Measurements from ENCODE around the gene AKR1C2.
"Not testable (repeated sequence)": the region's sequence is repeated elsewhere in the genome, so short reads cannot be mapped to it uniquely, and the experiment has no call there.

AKR1C2 gene

DNA sequence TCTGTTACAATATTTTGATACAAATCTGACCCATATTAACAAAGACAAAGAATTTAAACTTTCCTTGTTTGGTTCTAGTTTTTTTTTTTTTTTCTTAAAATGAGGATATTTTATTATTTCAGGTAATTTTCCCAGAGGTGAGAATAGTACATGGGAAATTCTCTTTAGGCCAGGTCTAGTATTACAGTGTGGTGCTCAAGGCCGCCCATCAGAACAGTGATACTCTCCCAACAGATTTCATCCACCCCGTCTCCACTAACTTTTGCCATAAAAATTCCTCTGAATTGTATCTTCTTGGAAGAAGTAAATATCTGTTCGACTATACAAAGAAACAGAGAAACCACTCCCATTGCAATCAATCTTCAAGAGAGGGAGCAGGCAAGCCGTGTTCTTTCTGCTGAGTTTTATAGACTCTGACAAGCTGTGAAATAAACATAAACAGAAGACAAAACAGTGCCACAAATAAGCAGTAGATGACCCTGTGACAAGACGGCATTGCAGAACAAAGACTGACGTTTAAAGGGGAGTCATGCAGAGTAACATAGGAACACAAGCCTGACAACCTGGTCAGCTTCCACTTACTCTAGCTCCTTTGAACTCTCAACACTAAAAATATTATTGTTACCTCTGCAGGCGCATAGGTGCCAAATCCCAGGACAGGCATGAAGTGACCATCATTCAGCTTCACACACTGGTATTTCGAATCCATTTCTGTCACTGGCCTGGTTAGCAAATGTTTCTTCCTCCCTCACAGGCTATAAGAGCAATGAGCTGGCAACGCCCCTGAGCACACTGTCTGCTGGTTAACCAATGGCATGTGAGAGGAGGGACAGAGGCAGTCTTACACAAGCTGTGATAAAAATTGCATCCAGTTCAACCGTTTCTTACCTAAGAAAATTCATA lies at the start of gene AKR1C2:
TSS of gene AKR1C2 (minus strand) at position 731 of the 903 bp plus-strand sequence. CDS start at position 709, 22 bp downstream.
- not testable (repeated sequence) for FAIRE-seq

GRCh38 chr10:5052951-5053500 lies 49.4 kb upstream of the AKR1C2 start:
- FAIRE-seq; DNase-seq (ENCODE audit: insufficient read length, low spot score): not testable (repeated sequence)

More for the DNA sequence above, at the start of gene AKR1C2:
- DNase-seq (ENCODE audit: insufficient read length, low spot score) = not testable (repeated sequence)

DNA sequence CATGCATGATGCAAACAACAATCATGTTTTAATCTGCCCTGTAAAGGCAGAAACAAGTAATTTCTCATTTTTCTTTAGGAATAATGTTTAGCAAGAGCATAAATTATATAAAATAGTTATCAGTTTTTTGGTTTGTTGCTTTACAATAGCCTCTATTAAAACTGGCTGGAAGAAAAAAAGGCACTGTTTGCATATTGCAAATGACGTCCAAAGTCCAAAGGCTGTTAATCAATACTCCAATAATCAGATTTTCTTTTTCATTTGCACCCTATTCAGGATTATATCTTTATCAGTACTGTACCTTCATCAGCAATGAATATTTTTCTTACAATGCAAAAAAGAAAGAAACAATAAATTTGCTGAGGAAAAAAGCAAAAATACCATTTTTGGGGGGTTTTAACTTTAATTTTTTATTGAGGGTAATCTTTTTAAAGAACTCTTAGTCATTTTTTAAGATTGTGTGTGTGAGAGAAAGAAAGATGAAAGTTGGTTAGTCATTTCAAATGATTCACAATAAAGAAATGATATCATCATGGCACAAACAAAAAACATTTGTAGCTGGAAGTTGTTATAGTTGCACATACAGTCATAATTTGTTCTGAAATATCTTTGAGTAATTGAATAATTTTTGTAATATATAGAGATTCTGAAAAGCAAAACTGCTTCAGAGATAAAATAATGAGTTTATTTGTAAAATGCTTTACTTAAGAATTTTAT lies 44.4 kb upstream of the AKR1C2 start:
- TF ChIP-seq, protein P1, sequence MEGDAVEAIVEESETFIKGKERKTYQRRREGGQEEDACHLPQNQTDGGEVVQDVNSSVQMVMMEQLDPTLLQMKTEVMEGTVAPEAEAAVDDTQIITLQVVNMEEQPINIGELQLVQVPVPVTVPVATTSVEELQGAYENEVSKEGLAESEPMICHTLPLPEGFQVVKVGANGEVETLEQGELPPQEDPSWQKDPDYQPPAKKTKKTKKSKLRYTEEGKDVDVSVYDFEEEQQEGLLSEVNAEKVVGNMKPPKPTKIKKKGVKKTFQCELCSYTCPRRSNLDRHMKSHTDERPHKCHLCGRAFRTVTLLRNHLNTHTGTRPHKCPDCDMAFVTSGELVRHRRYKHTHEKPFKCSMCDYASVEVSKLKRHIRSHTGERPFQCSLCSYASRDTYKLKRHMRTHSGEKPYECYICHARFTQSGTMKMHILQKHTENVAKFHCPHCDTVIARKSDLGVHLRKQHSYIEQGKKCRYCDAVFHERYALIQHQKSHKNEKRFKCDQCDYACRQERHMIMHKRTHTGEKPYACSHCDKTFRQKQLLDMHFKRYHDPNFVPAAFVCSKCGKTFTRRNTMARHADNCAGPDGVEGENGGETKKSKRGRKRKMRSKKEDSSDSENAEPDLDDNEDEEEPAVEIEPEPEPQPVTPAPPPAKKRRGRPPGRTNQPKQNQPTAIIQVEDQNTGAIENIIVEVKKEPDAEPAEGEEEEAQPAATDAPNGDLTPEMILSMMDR (IDR thresholded peaks at IDR 0.05; ENCODE audit: insufficient read depth, missing control alignments) = no peak
- FAIRE-seq (no peak), DNase-seq (ENCODE audit: insufficient read length, low spot score) (no peak)

GRCh38 chr10:5047055-5047454 lies 43.4 kb upstream of the AKR1C2 start:
- not testable (repeated sequence) for DNase-seq (ENCODE audit: insufficient read length, low spot score); FAIRE-seq

DNA sequence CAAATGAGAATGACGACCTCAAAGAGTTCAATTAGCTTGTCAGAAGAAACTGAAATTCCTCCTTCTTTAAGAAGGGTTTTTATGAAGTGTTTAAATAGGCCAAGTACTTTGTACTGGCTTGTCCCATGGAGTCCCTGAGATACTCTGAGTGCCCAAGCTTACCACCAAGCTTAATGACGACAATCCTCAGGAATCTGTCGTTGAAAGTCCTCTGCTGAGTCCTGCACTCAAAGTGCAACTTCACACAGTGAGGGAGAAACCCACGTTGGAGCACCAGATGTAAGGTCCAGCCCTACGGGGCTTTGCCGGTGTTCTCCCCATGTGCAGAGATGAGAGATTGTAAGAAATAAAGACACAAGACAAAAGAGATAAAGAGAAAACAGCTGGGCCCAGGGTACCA lies 42.8 kb upstream of the AKR1C2 start:
- DNase-seq (ENCODE audit: insufficient read length, low spot score) (no peak), FAIRE-seq (no peak)
- TF ChIP-seq, protein P1 (IDR thresholded peaks at IDR 0.05; ENCODE audit: insufficient read depth, missing control alignments) = no peak

- no peak for DNase-seq (ENCODE audit: insufficient read length, low spot score)
- no peak for FAIRE-seq
- TF ChIP-seq, protein P1 (IDR thresholded peaks at IDR 0.05; ENCODE audit: insufficient read depth, missing control alignments) = no peak
Measured at GRCh38 chr10:5045095-5045494, 41.4 kb upstream of the AKR1C2 start.

DNA sequence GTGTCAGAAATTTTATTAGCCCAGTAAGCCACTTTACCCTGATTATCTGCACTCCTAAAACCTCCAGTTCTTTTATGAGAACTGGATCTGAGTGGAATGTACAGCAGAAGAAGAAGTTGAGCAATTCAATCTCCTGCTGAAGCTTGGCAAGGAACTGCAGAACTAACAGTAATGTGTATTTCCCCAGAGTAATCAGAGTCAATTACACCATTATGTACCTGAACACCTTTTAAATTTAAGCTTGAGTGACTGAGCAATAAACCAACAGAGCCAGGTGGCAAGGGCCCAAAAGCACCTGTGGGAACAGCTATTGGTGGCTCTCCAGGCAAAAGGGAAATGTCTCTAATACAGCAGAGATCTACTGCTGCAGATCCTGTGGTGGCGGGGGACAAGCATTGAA lies 40.1 kb upstream of the AKR1C2 start:
- TF ChIP-seq, protein P1 (IDR thresholded peaks at IDR 0.05; ENCODE audit: insufficient read depth, missing control alignments) = no peak
- DNase-seq (ENCODE audit: insufficient read length, low spot score) (no peak), FAIRE-seq (no peak)

GRCh38 chr10:5042922-5043321 lies 39.3 kb upstream of the AKR1C2 start:
- FAIRE-seq (no peak), DNase-seq (ENCODE audit: insufficient read length, low spot score) (no peak)
- TF ChIP-seq, protein P1 (IDR thresholded peaks at IDR 0.05; ENCODE audit: insufficient read depth, missing control alignments) = no peak

All from D721Med (cell line).